HCT116 (cell line): ENCODE measurements around the gene GDPD3. TPM values are rescaled to one million over a fixed set of nuclear protein-coding genes. Genes with fewer than 3 reads are reported as not detected.

Experiments used
- ATAC-seq: fragments of 200-7000 bp; cut with Tn5 transposase; 2 replicates; pipeline ENCODE4 v1.9.1; 2020; ENCODE audit warnings: mild to moderate bottlenecking, moderate library complexity
- BruUV-seq: library from RNA; stranded (reverse); fragments of 400-500 nt; replicated peaks from 2 replicates; lab custom pipeline; 2021; lab: Mats Ljungman, UMichigan
- CTCF ChIA-PET: fragments of 300-600 bp; sonication (Branson Sonifier 250); formaldehyde crosslinking; loops from one replicate; lab custom pipeline; 2021; ENCODE audit warnings: antibody characterized with exemption; lab: Charles Lee
- POLR2A ChIA-PET: fragments of 300-600, 350-600 bp; sonication (Branson Sonifier 250); formaldehyde crosslinking; loops from one replicate; lab custom pipeline; 2021; ENCODE audit warnings: antibody characterized with exemption; lab: Charles Lee
- RAD21 ChIA-PET, 2 experiments: fragments of 300-600 bp; sonication (Branson Sonifier 250); formaldehyde crosslinking; loops; one replicate each; lab custom pipeline; 2023; ENCODE audit warnings: low total read pairs in 2 of 2; ENCODE audit not compliant: uncharacterized antibody in 2 of 2, unreplicated experiment in 2 of 2, low non-redundant PET in 1 of 2; lab: Charles Lee
- DNase-seq: peaks from one replicate; pipeline ENCODE4 v3.0.0-alpha.2; 2010; ENCODE audit warnings: low read depth, low spot score
- H2AFZ ChIP-seq: fragments of 200-600 bp; shearing (Covaris generic), sonication (generic); 2 replicates; pipeline ENCODE4 v1.6.1; 2017; ENCODE audit warnings: low read depth, mixed run types, mixed read lengths, antibody characterized with exemption, low read length; ENCODE audit not compliant: poor library complexity, severe bottlenecking
- H3K27ac ChIP-seq: 2 replicates; pipeline ENCODE4 v1.5.1; 2012; ENCODE audit warnings: low read depth, low read length
- H3K27me3 ChIP-seq: fragments of 200-600 bp; sonication (generic); 2 replicates; pipeline ENCODE4 v1.6.1; 2016; ENCODE audit warnings: mixed run types, low read length, mixed read lengths; ENCODE audit not compliant: insufficient read depth
- H3K36me3 ChIP-seq, 2 experiments: fragments of 200-500 bp in 1 of 2; fragments of 200-600 bp in 1 of 2; sonication (Bioruptor generic) in 1 of 2; sonication (generic) in 1 of 2; 2 replicates each; pipeline versions ENCODE4 v1.5.1 to v1.6.1; 2014 to 2016; ENCODE audit warnings: low read length in 2 of 2, inconsistent platforms in 1 of 2, mixed read lengths in 1 of 2, mixed run types in 1 of 2; ENCODE audit not compliant: insufficient read depth in 2 of 2, control insufficient read depth in 1 of 2
- H3K4me1 ChIP-seq, 2 experiments: fragments of 200-600 bp in 1 of 2; sonication (generic) in 1 of 2; 2 replicates each; pipeline versions ENCODE4 v1.5.1 to v1.6.1; 2012 to 2017; ENCODE audit warnings: low read length in 2 of 2, inconsistent platforms in 1 of 2, mild to moderate bottlenecking in 1 of 2, mixed read lengths in 1 of 2, mixed run types in 1 of 2, moderate library complexity in 1 of 2; ENCODE audit not compliant: insufficient read depth in 2 of 2, control insufficient read depth in 1 of 2
- H3K4me2 ChIP-seq: fragments of 200-600 bp; sonication (generic); 2 replicates; pipeline ENCODE4 v1.6.1; 2017; ENCODE audit warnings: mixed run types, low read length, mixed read lengths
- H3K4me3 ChIP-seq, 2 experiments: fragments of 200-600 bp in 1 of 2; sonication (generic) in 1 of 2; replicated peaks in 1 of 2; 2 replicates each; pipeline ENCODE4 v1.5.1; 2011 to 2016; ENCODE audit warnings: low read length in 2 of 2, control low read depth in 1 of 2, low read depth in 1 of 2, mild to moderate bottlenecking in 1 of 2, mixed read lengths in 1 of 2, mixed run types in 1 of 2
- H3K79me2 ChIP-seq: fragments of 200-600 bp; sonication (generic); 2 replicates; pipeline ENCODE4 v1.6.1; 2017; ENCODE audit warnings: mild to moderate bottlenecking, mixed run types, low read length, moderate library complexity, mixed read lengths; ENCODE audit not compliant: insufficient read depth
- H3K9ac ChIP-seq: fragments of 200-600 bp; sonication (generic); 2 replicates; pipeline ENCODE4 v1.6.1; 2016; ENCODE audit warnings: low read length, mixed read lengths
- H3K9me2 ChIP-seq: fragments of 200-600 bp; sonication (generic), shearing (Covaris generic); 2 replicates; pipeline ENCODE4 v1.6.1; 2017; ENCODE audit warnings: mixed run types, mild to moderate bottlenecking, moderate library complexity; ENCODE audit not compliant: insufficient read depth
- H3K9me3 ChIP-seq, 2 experiments: fragments of 200-500 bp in 1 of 2; fragments of 200-600 bp in 1 of 2; sonication (Bioruptor generic) in 1 of 2; sonication (generic) in 1 of 2; 2 replicates each; pipeline ENCODE4 v1.6.1; 2014 to 2017; ENCODE audit warnings: low read length in 2 of 2, mixed read lengths in 2 of 2, inconsistent platforms in 1 of 2, low read depth in 1 of 2, mild to moderate bottlenecking in 1 of 2, mixed run types in 1 of 2, moderate library complexity in 1 of 2; ENCODE audit not compliant: control insufficient read depth in 1 of 2, insufficient read depth in 1 of 2
- H4K20me1 ChIP-seq: fragments of 200-600 bp; sonication (generic), shearing (Covaris generic); 2 replicates; pipeline ENCODE4 v1.6.1; 2017; ENCODE audit warnings: mixed run types, mild to moderate bottlenecking, moderate library complexity; ENCODE audit not compliant: insufficient read depth
- EGR1 ChIP-seq: IDR thresholded peaks from 2 replicates; pipeline ENCODE4 v1.6.1; 2012; ENCODE audit warnings: low read depth
- ELF1 ChIP-seq: IDR thresholded peaks from 2 replicates; pipeline ENCODE4 v1.6.1; 2012; ENCODE audit warnings: low read depth, borderline replicate concordance
- JUND ChIP-seq: IDR thresholded peaks from 2 replicates; pipeline ENCODE4 v1.6.1; 2012
- ZBTB33 ChIP-seq: IDR thresholded peaks from 2 replicates; pipeline ENCODE4 v1.6.1; 2011; ENCODE audit warnings: mild to moderate bottlenecking, low read length, moderate library complexity; ENCODE audit not compliant: insufficient replicate concordance; ENCODE audit errors: extremely low read depth
- intact Hi-C: fragments of 100-400 bp; cut with micrococcal nuclease; formaldehyde crosslinking; loops from 2 replicates; pipeline ENCODE4 v1.10.0; 2022
- total RNA-seq: library from RNA; stranded (reverse); gene quantifications from one replicate; pipeline ENCODE4 v1.2.1, GENCODE V29; 2021; ENCODE audit not compliant: unreplicated experiment

Gene GDPD3
- total RNA-seq, 1 experiment from 2014 or later = 7.0 TPM

- Histone ChIP-seq H4K20me1 (no peaks in the 10 kb centered on the region), H3K4me2 (no peak overlapping the region)
- no TSS peak for BruUV-seq
These were observed 53.0 kb downstream of the GDPD3 start for GRCh38 chr16:30060346-30060745.

More at GRCh38 chr16:30060346-30060745, 53.0 kb downstream of the GDPD3 start:
- POLR2A ChIA-PET = no interaction called here
- CTCF ChIA-PET = no interaction called here
- no peaks in the 10 kb centered on the region for H3K9me3 ChIP-seq
- RAD21 ChIA-PET = no interaction called here
- DNase-seq = no peak
- H3K36me3 ChIP-seq = 0 out of 4 replicates have a peak, but pooled peaks cover 0 to 3% of the 10 kb centered on the region in 2 experiments
- no peak overlapping the region for H2AFZ ChIP-seq
- ATAC-seq = no peak
- no peaks in the 10 kb centered on the region for H3K9me2 ChIP-seq
- H3K79me2 ChIP-seq = peaks cover 7% of the 10 kb centered on the region; the same call in 1 of the 2 replicates
- H3K4me3 ChIP-seq = no peak overlapping the region
- H3K9ac ChIP-seq = no peak overlapping the region
- H3K27me3 ChIP-seq = no peaks in the 10 kb centered on the region
- TF ChIP-seq JUND (no peak), ZBTB33 (no peak), ELF1 (no peak), EGR1 (no peak)
- peaks cover 17 to 28% of the 10 kb centered on the region in 2 experiments for H3K4me1 ChIP-seq
- intact Hi-C loops = no loop called here
- H3K27ac ChIP-seq = no peak overlapping the region; the same call in 1 of the 2 replicates
